ENCODE measurements around the gene MLH1.

Gene MLH1

DNA sequence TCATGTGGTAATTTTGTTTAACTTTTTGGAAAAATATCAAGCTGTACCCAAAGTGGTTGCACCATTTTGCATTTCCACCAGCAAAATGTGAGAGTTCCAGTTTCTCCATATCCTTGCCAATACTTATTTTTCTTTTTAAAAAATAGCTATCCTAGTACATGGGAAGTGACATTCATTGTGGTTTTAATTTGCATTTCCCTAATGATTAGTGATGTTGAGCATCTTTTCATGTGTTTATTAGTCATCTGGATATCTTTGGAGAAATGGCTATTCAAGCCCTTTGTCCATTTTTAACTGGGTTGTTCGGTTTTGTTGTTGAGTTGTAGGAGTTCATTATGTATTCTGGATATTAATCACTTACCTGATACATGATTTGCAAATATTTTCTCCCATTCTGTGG is 29.0 kb upstream of the MLH1 start:
- H3K27ac ChIP-seq = no peak overlapping the region
- no peak overlapping the region for H3K4me3 ChIP-seq
- no peak for TF ChIP-seq CTCF (IDR thresholded peaks at IDR 0.05)
- DNase-seq (ENCODE audit: low spot score) = no peak

GRCh38 chr3:36964817-36965216 is 28.5 kb upstream of the MLH1 start:
- no peak overlapping the region for H3K27ac ChIP-seq
- no peak for DNase-seq (ENCODE audit: low spot score)
- H3K4me3 ChIP-seq = no peak overlapping the region
- no peak for TF ChIP-seq CTCF (IDR thresholded peaks at IDR 0.05)

GRCh38 chr3:36965440-36965839 is 27.9 kb upstream of the MLH1 start:
- TF ChIP-seq CTCF (IDR thresholded peaks at IDR 0.05) = no peak
- no peak for DNase-seq (ENCODE audit: low spot score)
- H3K27ac ChIP-seq = no peak overlapping the region
- H3K4me3 ChIP-seq = no peak overlapping the region

DNA sequence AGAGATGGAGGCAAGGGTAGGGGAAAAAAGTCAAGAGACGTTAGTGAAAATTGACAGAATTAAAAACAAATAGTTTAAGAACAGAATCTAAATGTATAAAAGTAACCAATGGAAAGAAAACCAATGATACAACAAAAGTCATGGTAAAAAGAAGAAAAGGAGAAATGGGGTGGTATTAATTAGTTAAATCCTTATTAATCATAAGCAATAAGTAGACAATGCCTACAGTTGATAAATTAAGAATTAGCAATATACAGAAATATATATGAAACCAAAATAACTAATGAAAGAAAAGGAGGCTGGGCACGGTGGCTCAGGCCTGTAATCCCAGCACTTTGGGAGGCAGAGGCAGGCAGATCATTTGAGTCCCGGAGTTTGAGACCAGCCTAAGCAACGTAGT is 24.2 kb upstream of the MLH1 start:
- Histone ChIP-seq H3K27ac (no peak overlapping the region), H3K4me3 (no peak overlapping the region)
- DNase-seq (ENCODE audit: low spot score) = no peak
- TF ChIP-seq CTCF (IDR thresholded peaks at IDR 0.05) = no peak

GRCh38 chr3:36969540-36970432 is 23.5 kb upstream of the MLH1 start:
- no peak for DNase-seq (ENCODE audit: low spot score)
- no peak overlapping the region for H3K27ac ChIP-seq
- no peak overlapping the region for H3K4me3 ChIP-seq
- TF ChIP-seq CTCF (IDR thresholded peaks at IDR 0.05) = no peak

- Histone ChIP-seq H3K4me3 (no peak overlapping the region), H3K27ac (no peak overlapping the region)
- DNase-seq (ENCODE audit: low spot score) = no peak
- TF ChIP-seq CTCF (IDR thresholded peaks at IDR 0.05) = no peak
Observed at GRCh38 chr3:36972163-36972562, 21.2 kb upstream of the MLH1 start.

DNA sequence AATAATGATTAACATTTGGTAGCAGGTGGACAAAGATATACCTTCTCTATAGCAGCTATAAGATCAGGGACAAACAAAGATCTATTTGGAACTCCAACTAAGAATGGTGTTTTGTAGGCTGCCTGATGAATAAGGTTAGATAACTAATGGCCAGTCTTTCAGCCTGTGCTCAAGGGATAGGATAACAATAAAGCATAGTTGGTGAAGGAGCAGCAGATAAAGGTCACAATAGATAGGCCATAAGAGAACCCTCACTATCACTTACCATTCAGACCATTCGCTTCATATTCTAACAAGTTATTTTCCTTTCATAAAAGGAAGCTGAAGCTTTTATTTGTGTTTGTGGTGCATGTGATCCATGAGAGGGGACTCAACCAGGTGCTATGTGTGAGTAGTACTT is 20.2 kb upstream of the MLH1 start:
- no peak overlapping the region for H3K27ac ChIP-seq
- no peak for DNase-seq (ENCODE audit: low spot score)
- no peak overlapping the region for H3K4me3 ChIP-seq
- TF ChIP-seq CTCF (IDR thresholded peaks at IDR 0.05) = no peak

Measured in coronary artery (tissue), 2 donors.